ENCODE measurements around the gene DLG2. TPM values are rescaled to one million over a fixed set of nuclear protein-coding genes. Genes with fewer than 3 reads are reported as not detected.

The DLG2 gene
- total RNA-seq, 1 donor from 2014 or later = 5.9 TPM

DNA sequence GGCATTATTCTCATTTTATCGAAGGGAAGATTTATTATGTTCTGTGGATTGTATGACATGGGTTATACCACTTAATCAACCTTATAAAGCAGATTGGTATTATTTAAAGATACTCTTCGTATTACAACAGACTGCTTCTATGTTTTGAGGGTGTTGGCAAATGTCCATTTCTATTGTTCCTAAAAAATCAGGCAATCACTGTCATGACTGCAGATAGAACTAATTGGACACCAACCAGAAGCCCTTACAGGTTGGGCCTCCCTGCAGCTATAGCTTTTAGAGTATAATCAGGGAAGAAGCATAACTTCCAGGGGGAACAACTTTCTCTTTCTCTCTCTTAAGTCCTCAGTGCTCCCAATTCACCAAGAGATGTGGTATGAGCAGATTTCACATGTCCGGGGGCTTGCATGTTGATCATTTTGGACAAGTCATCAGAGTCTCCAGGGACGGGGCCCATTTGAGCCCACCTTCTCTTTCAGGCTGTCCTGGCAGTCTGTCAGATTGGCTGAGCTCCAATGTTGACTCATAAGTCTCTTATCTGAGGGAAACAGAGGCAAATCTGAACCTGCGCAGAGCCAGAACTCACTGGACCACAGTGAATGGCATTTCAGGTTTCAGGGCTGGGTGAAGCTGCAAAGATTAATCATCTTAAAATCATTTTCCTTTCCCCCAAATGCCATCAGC lies 2077.0 kb downstream of the DLG2 start:
- TF ChIP-seq, protein P1, sequence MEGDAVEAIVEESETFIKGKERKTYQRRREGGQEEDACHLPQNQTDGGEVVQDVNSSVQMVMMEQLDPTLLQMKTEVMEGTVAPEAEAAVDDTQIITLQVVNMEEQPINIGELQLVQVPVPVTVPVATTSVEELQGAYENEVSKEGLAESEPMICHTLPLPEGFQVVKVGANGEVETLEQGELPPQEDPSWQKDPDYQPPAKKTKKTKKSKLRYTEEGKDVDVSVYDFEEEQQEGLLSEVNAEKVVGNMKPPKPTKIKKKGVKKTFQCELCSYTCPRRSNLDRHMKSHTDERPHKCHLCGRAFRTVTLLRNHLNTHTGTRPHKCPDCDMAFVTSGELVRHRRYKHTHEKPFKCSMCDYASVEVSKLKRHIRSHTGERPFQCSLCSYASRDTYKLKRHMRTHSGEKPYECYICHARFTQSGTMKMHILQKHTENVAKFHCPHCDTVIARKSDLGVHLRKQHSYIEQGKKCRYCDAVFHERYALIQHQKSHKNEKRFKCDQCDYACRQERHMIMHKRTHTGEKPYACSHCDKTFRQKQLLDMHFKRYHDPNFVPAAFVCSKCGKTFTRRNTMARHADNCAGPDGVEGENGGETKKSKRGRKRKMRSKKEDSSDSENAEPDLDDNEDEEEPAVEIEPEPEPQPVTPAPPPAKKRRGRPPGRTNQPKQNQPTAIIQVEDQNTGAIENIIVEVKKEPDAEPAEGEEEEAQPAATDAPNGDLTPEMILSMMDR (conservative IDR thresholded peaks at IDR 0.05) = no peak
- H3K27ac Mint-ChIP-seq = no peak overlapping the region
- DNase-seq (ENCODE audit: extremely low spot score, unreplicated experiment) = no peak

DNA sequence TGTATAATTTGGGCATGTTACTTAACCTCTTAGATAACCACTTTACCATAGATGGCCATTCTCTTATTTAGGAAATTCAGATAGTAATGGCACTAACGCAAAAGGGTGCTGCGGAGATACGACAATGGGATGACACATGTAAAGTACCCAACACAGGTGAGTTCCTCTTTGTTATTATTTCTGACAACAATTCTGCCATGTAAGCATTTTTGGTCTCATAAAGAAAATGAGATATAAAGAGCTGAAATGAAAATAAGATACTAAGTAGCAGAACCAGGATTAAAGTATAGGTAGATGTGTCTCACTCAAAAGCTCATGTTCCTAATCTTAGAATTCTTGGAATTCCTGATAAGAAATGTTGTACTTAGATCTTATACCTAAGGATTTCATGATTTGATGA lies 2080.8 kb downstream of the DLG2 start:
- DNase-seq (ENCODE audit: extremely low spot score, unreplicated experiment) = no peak
- no peaks in the 10 kb centered on the region for H3K9me3 Mint-ChIP-seq
- H3K27me3 Mint-ChIP-seq = peaks cover 5% of the 10 kb centered on the region
- TF ChIP-seq, protein P1 (conservative IDR thresholded peaks at IDR 0.05) = no peak
- no peak overlapping the region for H3K27ac Mint-ChIP-seq
- no peaks in the 10 kb centered on the region for H3K4me1 Mint-ChIP-seq (ENCODE audit: unreplicated experiment)
- H3K4me3 Mint-ChIP-seq = no peak overlapping the region
- H3K36me3 Mint-ChIP-seq = no peaks in the 10 kb centered on the region

More for the DNA sequence above, 2077.0 kb downstream of the DLG2 start:
- no peak overlapping the region for H3K4me3 Mint-ChIP-seq
- H3K36me3 Mint-ChIP-seq = no peaks in the 10 kb centered on the region
- H3K9me3 Mint-ChIP-seq = no peaks in the 10 kb centered on the region
- peaks cover 5% of the 10 kb centered on the region for H3K27me3 Mint-ChIP-seq
- no peaks in the 10 kb centered on the region for H3K4me1 Mint-ChIP-seq (ENCODE audit: unreplicated experiment)

DNA sequence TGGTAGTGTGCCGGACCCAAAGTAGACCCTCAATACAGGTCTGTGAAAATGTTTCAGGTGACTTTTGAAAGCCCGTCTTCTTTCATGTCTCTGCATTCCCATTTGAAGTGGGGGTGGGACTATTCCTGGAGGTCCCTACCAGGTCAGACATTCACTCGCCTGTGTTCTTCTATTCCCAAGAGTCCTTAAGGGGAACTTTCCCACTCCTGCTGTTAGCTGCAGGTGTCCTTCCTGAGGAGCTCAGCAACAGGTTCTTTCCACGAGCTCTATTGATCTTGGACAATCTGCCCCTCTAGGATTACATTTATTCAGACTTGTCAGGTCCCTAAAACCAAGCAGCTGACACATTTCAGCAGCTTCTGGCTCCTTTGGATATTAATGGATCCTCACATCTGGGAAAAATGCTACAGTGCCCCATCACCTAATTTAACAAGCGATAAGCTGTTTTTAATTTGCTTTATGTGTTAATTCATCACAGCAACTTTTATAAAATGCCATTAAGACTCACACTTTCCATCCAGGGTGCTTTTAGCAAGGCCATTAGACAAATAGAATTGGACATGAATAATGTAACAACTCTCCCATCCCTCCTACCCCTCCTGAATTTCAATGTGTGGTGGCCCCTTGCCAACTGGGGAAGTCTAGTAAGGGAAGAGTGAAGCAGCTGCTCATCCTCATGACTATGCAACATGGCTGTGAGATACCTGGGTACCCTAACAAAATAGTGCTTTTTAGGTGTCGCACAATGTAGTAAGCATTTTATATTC lies 2081.5 kb downstream of the DLG2 start:
- Mint-ChIP-seq H3K4me3 (no peak overlapping the region), H3K27me3 (peaks cover 5% of the 10 kb centered on the region), H3K36me3 (no peaks in the 10 kb centered on the region), H3K4me1 (ENCODE audit: unreplicated experiment) (no peaks in the 10 kb centered on the region), H3K27ac (no peak overlapping the region), H3K9me3 (no peaks in the 10 kb centered on the region)
- TF ChIP-seq, protein P1 (conservative IDR thresholded peaks at IDR 0.05) = no peak
- no peak for DNase-seq (ENCODE audit: extremely low spot score, unreplicated experiment)

DNA sequence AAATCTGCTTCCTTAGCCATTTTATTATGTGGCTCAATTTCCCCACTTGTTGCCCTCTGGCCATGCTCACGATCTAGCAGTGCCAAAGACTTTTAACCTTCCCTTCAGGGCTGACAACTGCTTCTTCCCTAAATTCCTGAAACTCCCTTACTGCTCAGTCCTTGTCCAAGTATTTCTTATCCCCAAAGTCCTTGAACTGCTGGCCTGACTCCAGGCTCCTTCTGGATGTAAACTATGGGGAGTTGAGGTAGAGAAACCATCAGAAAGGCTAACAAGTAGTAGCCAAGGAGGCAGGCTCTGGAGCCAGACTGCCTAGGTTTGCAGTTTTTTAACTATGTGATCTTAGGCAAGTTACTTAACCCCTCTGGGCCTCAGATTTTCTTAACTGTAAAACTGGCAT lies 2082.3 kb downstream of the DLG2 start:
- no peak for DNase-seq (ENCODE audit: extremely low spot score, unreplicated experiment)
- TF ChIP-seq, protein P1 (conservative IDR thresholded peaks at IDR 0.05) = no peak
- Mint-ChIP-seq H3K27me3 (peaks cover 5% of the 10 kb centered on the region), H3K36me3 (no peaks in the 10 kb centered on the region), H3K27ac (no peak overlapping the region), H3K9me3 (no peaks in the 10 kb centered on the region), H3K4me1 (ENCODE audit: unreplicated experiment) (peaks cover 5% of the 10 kb centered on the region), H3K4me3 (no peak overlapping the region)

DNA sequence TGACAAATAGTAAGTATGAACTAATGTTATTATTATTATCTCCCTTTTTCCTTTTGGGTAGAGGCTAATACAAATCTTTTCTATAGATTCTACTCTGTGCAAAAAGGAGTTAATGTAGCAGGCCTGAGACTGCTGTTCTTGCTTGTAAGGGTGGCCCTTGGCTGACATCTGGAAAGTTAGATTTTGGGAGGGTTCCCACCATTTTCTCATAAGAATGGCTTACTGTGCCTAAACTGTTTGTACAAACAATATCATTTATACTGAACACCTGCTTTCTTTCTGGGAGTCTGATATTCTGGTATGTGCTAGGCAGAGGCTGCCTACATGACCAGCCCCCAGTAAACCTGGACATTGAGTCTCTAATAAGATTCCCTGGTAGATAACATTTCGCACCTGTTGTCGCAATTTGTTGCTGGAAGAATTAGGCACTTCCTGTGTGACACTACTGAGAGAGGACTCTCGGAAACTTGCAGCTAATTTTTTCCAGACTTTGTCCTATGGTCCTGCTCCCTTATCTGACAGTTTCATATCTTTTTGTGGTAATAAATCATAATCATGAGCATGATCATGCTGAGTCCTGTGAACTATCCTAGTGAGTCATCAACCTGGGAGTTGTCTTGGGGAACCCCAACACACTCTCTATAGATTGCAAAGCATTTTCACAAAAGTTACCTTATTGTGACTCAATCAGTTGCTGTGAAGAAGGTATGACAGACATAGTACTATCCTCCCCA lies 2083.3 kb downstream of the DLG2 start:
- H3K4me1 Mint-ChIP-seq (ENCODE audit: unreplicated experiment) = peaks cover 6% of the 10 kb centered on the region
- H3K27me3 Mint-ChIP-seq = peaks cover 5% of the 10 kb centered on the region
- no peak overlapping the region for H3K4me3 Mint-ChIP-seq
- TF ChIP-seq, protein P1 (conservative IDR thresholded peaks at IDR 0.05) = no peak
- H3K9me3 Mint-ChIP-seq = no peaks in the 10 kb centered on the region
- no peak overlapping the region for H3K27ac Mint-ChIP-seq
- H3K36me3 Mint-ChIP-seq = no peaks in the 10 kb centered on the region
- no peak for DNase-seq (ENCODE audit: extremely low spot score, unreplicated experiment)
